Activated CD4-positive, alpha-beta T cell treated with anti-CD3 and anti-CD28 coated beads for 4 hours (primary cell): ENCODE data around the gene KLF16.
A peak's percentile ranks its signal among the peaks of the same experiment; 100 is the strongest.

Experiments
- DNase-seq, 2 donors: peaks; one replicate each; pipeline ENCODE4 v3.0.0-alpha.2; 2020

KLF16 gene

GRCh38 chr19:1818549-1819195, 44.7 kb downstream of the KLF16 start:
- no peak for DNase-seq

GRCh38 chr19:1817553-1818179, 45.7 kb downstream of the KLF16 start:
- DNase-seq: no peak

GRCh38 chr19:1816530-1817298, 46.7 kb downstream of the KLF16 start:
- no peak for DNase-seq

- no peak for DNase-seq
Observed at GRCh38 chr19:1815605-1816529, 47.5 kb downstream of the KLF16 start.

- no peak for DNase-seq
Observed at GRCh38 chr19:1814833-1815604, 48.4 kb downstream of the KLF16 start.

- no peak for DNase-seq
Observed at GRCh38 chr19:1814391-1814790, 49.0 kb downstream of the KLF16 start.

GRCh38 chr19:1813192-1814182, 49.9 kb downstream of the KLF16 start:
- DNase-seq: no peak

GRCh38 chr19:1812426-1813191, 50.8 kb downstream of the KLF16 start:
- peak; percentile 72 to 84 for DNase-seq

GRCh38 chr19:1811942-1812425, 51.4 kb downstream of the KLF16 start, which contains the start of gene ATP8B3:
TSS of gene ATP8B3 (minus strand) at chr19:1812276. CDS start at chr19:1811736, 540 bp downstream.
- peak in 1 of 2 donors; percentile 75 for DNase-seq

- peak; percentile 63 to 66 for DNase-seq
Observed at GRCh38 chr19:1811472-1811894, 51.9 kb downstream of the KLF16 start.

GRCh38 chr19:1810439-1811160, 52.8 kb downstream of the KLF16 start:
- DNase-seq: no peak

- no peak for DNase-seq
Observed at GRCh38 chr19:1809678-1810077, 53.7 kb downstream of the KLF16 start.

GRCh38 chr19:1808395-1808731, 55.0 kb downstream of the KLF16 start:
- no peak for DNase-seq

GRCh38 chr19:1807695-1808394, 55.5 kb downstream of the KLF16 start:
- DNase-seq: no peak

GRCh38 chr19:1807030-1807694, 56.2 kb downstream of the KLF16 start:
- no peak for DNase-seq

- no peak for DNase-seq
Observed at GRCh38 chr19:1806184-1807029, 57.0 kb downstream of the KLF16 start.
